CD4-positive, alpha-beta memory T cell (primary cell): ENCODE measurements around the gene MOB3B. TPM values are rescaled to one million over a fixed set of nuclear protein-coding genes. Genes with fewer than 3 reads are reported as not detected.

Experiments used
- CTCF ChIA-PET: fragments of 350-600 bp; sonication (Branson Sonifier 250); formaldehyde crosslinking; loops from one replicate; lab custom pipeline; 2021; ENCODE audit warnings: inconsistent platforms; ENCODE audit not compliant: partially characterized antibody; lab: Charles Lee
- POLR2A ChIA-PET: fragments of 350-600 bp; sonication (Branson Sonifier 250); formaldehyde crosslinking; loops from one replicate; lab custom pipeline; 2021; ENCODE audit not compliant: partially characterized antibody; lab: Charles Lee
- DNase-seq, 5 donors: peaks; one replicate each; pipeline versions ENCODE4 v3.0.0 to v3.0.0-alpha.2; 2020 to 2022; ENCODE audit warnings: mixed read lengths in 1 of 5
- H3K27ac ChIP-seq: one replicate; pipeline ENCODE4 v1.7.0; 2013; ENCODE audit warnings: low read depth, low read length
- H3K27me3 ChIP-seq: 2 replicates; pipeline ENCODE4 v1.7.0; 2013; ENCODE audit warnings: mild to moderate bottlenecking, low read length, moderate library complexity; ENCODE audit not compliant: insufficient read depth
- H3K36me3 ChIP-seq: 2 replicates; pipeline ENCODE4 v1.7.0; 2013; ENCODE audit warnings: mild to moderate bottlenecking, low read length, moderate library complexity; ENCODE audit not compliant: insufficient read depth
- H3K4me1 ChIP-seq: 2 replicates; pipeline ENCODE4 v1.7.0; 2013; ENCODE audit warnings: mild to moderate bottlenecking, low read length, moderate library complexity; ENCODE audit not compliant: insufficient read depth
- H3K4me3 ChIP-seq, 2 donors: one replicate each; pipeline ENCODE4 v1.7.0; 2013; ENCODE audit warnings: low read length in 2 of 2, mild to moderate bottlenecking in 1 of 2
- H3K9me3 ChIP-seq, 2 donors: one replicate each; pipeline ENCODE4 v1.7.0; 2013; ENCODE audit warnings: low read length in 2 of 2, control low read depth in 1 of 2; ENCODE audit not compliant: control insufficient read depth in 1 of 2
- H3K27ac Mint-ChIP-seq, 7 donors: one replicate each; pipeline ENCODE4 v1.8.0; 2020 to 2021; ENCODE audit warnings: mixed read lengths in 7 of 7, mild to moderate bottlenecking in 6 of 7, inconsistent platforms in 3 of 7, moderate library complexity in 3 of 7
- H3K27me3 Mint-ChIP-seq, 2 donors: one replicate each; pipeline ENCODE4 v1.8.0; 2020 to 2021; ENCODE audit warnings: mixed read lengths in 2 of 2
- H3K36me3 Mint-ChIP-seq, 2 donors: one replicate each; pipeline ENCODE4 v1.8.0; 2020 to 2021; ENCODE audit warnings: mixed read lengths in 2 of 2, inconsistent platforms in 1 of 2, mild to moderate bottlenecking in 1 of 2
- H3K4me1 Mint-ChIP-seq, 4 donors: one replicate each; pipeline ENCODE4 v1.8.0; 2020 to 2021; ENCODE audit warnings: mixed read lengths in 4 of 4, mild to moderate bottlenecking in 1 of 4
- H3K4me3 Mint-ChIP-seq, 8 donors: one replicate each; pipeline ENCODE4 v1.8.0; 2020 to 2021; ENCODE audit warnings: mixed read lengths in 8 of 8, mild to moderate bottlenecking in 7 of 8, moderate library complexity in 6 of 8, inconsistent platforms in 3 of 8
- H3K9me3 Mint-ChIP-seq, 8 donors: one replicate each; pipeline ENCODE4 v1.8.0; 2020 to 2021; ENCODE audit warnings: mixed read lengths in 8 of 8, mild to moderate bottlenecking in 5 of 8, inconsistent platforms in 3 of 8, moderate library complexity in 1 of 8
- intact Hi-C: fragments of 100-400 bp; cut with micrococcal nuclease; formaldehyde crosslinking; loops from one replicate; pipeline ENCODE4 v1.15.1; 2023
- polyA plus RNA-seq, 2 donors: library from polyadenylated mRNA; unstranded; fragments of 300-500 nt; fragmentation: Illumina TruSeq; gene quantifications; one replicate each; pipeline ENCODE4 v1.2.3, GENCODE V29; 2021
- total RNA-seq, 2 experiments: library from RNA; stranded (reverse); gene quantifications; one replicate each; pipeline ENCODE4 v1.2.3, GENCODE V29; 2021

The MOB3B gene
- total and polyA plus RNA-seq, 4 experiments from 2014 or later, result 0.05 to 0.64 (median 0.34) TPM

- H3K36me3 ChIP-seq, result no peaks in the 10 kb centered on the region
- intact Hi-C loops, result no loop called here
- DNase-seq, result no peak
- H3K27me3 ChIP-seq, result no peaks in the 10 kb centered on the region
- no peaks in the 10 kb centered on the region for H3K4me1 ChIP-seq
- Mint-ChIP-seq H3K27me3 (peaks cover 1 to 3% of the 10 kb centered on the region in 2 donors), H3K4me3 (no peak overlapping the region), H3K27ac (no peak overlapping the region), H3K4me1 (no peaks in the 10 kb centered on the region), H3K36me3 (no peaks in the 10 kb centered on the region), H3K9me3 (no peaks in the 10 kb centered on the region)
- ChIA-PET POLR2A (no interaction called here), CTCF (no interaction called here)
- H3K9me3 ChIP-seq, result no peaks in the 10 kb centered on the region
- H3K27ac ChIP-seq, result no peak overlapping the region
- H3K4me3 ChIP-seq, result no peak overlapping the region
These were observed 151.7 kb downstream of the MOB3B start for GRCh38 chr9:27377811-27378456.

GRCh38 chr9:27377147-27377807 lies 152.3 kb downstream of the MOB3B start:
- H3K27ac Mint-ChIP-seq, result no peak overlapping the region
- H3K4me3 Mint-ChIP-seq, result no peak overlapping the region
- Histone ChIP-seq H3K27ac (no peak overlapping the region), H3K36me3 (no peaks in the 10 kb centered on the region), H3K4me1 (no peaks in the 10 kb centered on the region), H3K27me3 (no peaks in the 10 kb centered on the region), H3K9me3 (no peaks in the 10 kb centered on the region), H3K4me3 (no peak overlapping the region)
- DNase-seq, result no peak
- no peaks in the 10 kb centered on the region for H3K36me3 Mint-ChIP-seq
- H3K4me1 Mint-ChIP-seq, result no peaks in the 10 kb centered on the region
- H3K9me3 Mint-ChIP-seq, result no peaks in the 10 kb centered on the region
- ChIA-PET CTCF (no interaction called here), POLR2A (no interaction called here)
- intact Hi-C loops, result no loop called here
- H3K27me3 Mint-ChIP-seq, result peaks cover 0 to 1% of the 10 kb centered on the region in 2 donors

- Histone ChIP-seq H3K4me1 (no peaks in the 10 kb centered on the region), H3K9me3 (no peaks in the 10 kb centered on the region), H3K4me3 (no peak overlapping the region), H3K36me3 (no peaks in the 10 kb centered on the region), H3K27me3 (no peaks in the 10 kb centered on the region), H3K27ac (no peak overlapping the region)
- H3K4me1 Mint-ChIP-seq, result no peaks in the 10 kb centered on the region
- peak overlapping the region in 1 of 7 donors; percentile 11 for H3K27ac Mint-ChIP-seq
- peaks cover 1% of the 10 kb centered on the region in 2 donors for H3K27me3 Mint-ChIP-seq
- DNase-seq, result no peak
- no peak overlapping the region for H3K4me3 Mint-ChIP-seq
- intact Hi-C loops, result no loop called here
- POLR2A ChIA-PET, result no interaction called here
- peaks cover 0 to 2% (median 0%) of the 10 kb centered on the region in 8 donors for H3K9me3 Mint-ChIP-seq
- CTCF ChIA-PET, result no interaction called here
- no peaks in the 10 kb centered on the region for H3K36me3 Mint-ChIP-seq
These were observed 155.8 kb downstream of the MOB3B start for GRCh38 chr9:27373851-27374250.

GRCh38 chr9:27372615-27373014 lies 157.0 kb downstream of the MOB3B start:
- no peak overlapping the region for H3K27ac ChIP-seq
- intact Hi-C loops, result no loop called here
- no peak overlapping the region for H3K4me3 ChIP-seq
- H3K36me3 ChIP-seq, result no peaks in the 10 kb centered on the region
- POLR2A ChIA-PET, result no interaction called here
- no peaks in the 10 kb centered on the region for H3K4me1 Mint-ChIP-seq
- H3K9me3 Mint-ChIP-seq, result peaks cover 0 to 2% (median 0%) of the 10 kb centered on the region in 8 donors
- peaks cover 1% of the 10 kb centered on the region in 2 donors for H3K27me3 Mint-ChIP-seq
- no peak overlapping the region for H3K4me3 Mint-ChIP-seq
- CTCF ChIA-PET, result no interaction called here
- DNase-seq, result no peak
- H3K27ac Mint-ChIP-seq, result no peak overlapping the region
- no peaks in the 10 kb centered on the region for H3K4me1 ChIP-seq
- no peaks in the 10 kb centered on the region for H3K9me3 ChIP-seq
- no peaks in the 10 kb centered on the region for H3K27me3 ChIP-seq
- no peaks in the 10 kb centered on the region for H3K36me3 Mint-ChIP-seq

GRCh38 chr9:27371382-27371781 lies 158.2 kb downstream of the MOB3B start:
- Mint-ChIP-seq H3K4me1 (peaks cover 0 to 6% (median 3%) of the 10 kb centered on the region in 4 donors), H3K4me3 (no peak overlapping the region), H3K27me3 (peaks cover 0 to 1% of the 10 kb centered on the region in 2 donors), H3K36me3 (no peaks in the 10 kb centered on the region), H3K27ac (no peak overlapping the region), H3K9me3 (peaks cover 0 to 2% (median 0%) of the 10 kb centered on the region in 8 donors)
- CTCF ChIA-PET, result no interaction called here
- no peaks in the 10 kb centered on the region for H3K4me1 ChIP-seq
- H3K9me3 ChIP-seq, result no peaks in the 10 kb centered on the region
- no peak overlapping the region for H3K27ac ChIP-seq
- POLR2A ChIA-PET, result no interaction called here
- H3K27me3 ChIP-seq, result no peaks in the 10 kb centered on the region
- DNase-seq, result no peak
- intact Hi-C loops, result no loop called here
- no peaks in the 10 kb centered on the region for H3K36me3 ChIP-seq
- no peak overlapping the region for H3K4me3 ChIP-seq

- POLR2A ChIA-PET, result no interaction called here
- intact Hi-C loops, result no loop called here
- peaks cover 0 to 15% (median 8%) of the 10 kb centered on the region in 4 donors for H3K4me1 Mint-ChIP-seq
- peaks cover 0 to 2% of the 10 kb centered on the region in 2 donors for H3K27me3 Mint-ChIP-seq
- DNase-seq, result no peak
- peaks cover 0 to 2% (median 0%) of the 10 kb centered on the region in 8 donors for H3K9me3 Mint-ChIP-seq
- no peaks in the 10 kb centered on the region for H3K9me3 ChIP-seq
- peaks cover 5% of the 10 kb centered on the region for H3K4me1 ChIP-seq
- H3K4me3 Mint-ChIP-seq, result no peak overlapping the region
- no peak overlapping the region for H3K4me3 ChIP-seq
- H3K36me3 ChIP-seq, result no peaks in the 10 kb centered on the region
- H3K27ac ChIP-seq, result no peak overlapping the region
- no peak overlapping the region for H3K27ac Mint-ChIP-seq
- CTCF ChIA-PET, result no interaction called here
- no peaks in the 10 kb centered on the region for H3K36me3 Mint-ChIP-seq
- no peaks in the 10 kb centered on the region for H3K27me3 ChIP-seq
These were observed 160.0 kb downstream of the MOB3B start for GRCh38 chr9:27369591-27369990.

- H3K27ac Mint-ChIP-seq, result no peak overlapping the region
These were observed 161.2 kb downstream of the MOB3B start for GRCh38 chr9:27368316-27368985.

More at GRCh38 chr9:27368316-27368985, 161.2 kb downstream of the MOB3B start:
- ChIA-PET CTCF (interaction anchor here (1.5 kb wide), 1 partner anchor 35 kb away, joined by 4 read pairs; no protein-coding TSS in a partner anchor), POLR2A (no interaction called here)
- Histone ChIP-seq H3K9me3 (no peaks in the 10 kb centered on the region), H3K36me3 (no peaks in the 10 kb centered on the region), H3K4me3 (no peak overlapping the region), H3K4me1 (peaks cover 5% of the 10 kb centered on the region), H3K27me3 (no peaks in the 10 kb centered on the region), H3K27ac (no peak overlapping the region)
- intact Hi-C loops, result no loop called here
- Mint-ChIP-seq H3K4me1 (peaks cover 0 to 15% (median 8%) of the 10 kb centered on the region in 4 donors), H3K9me3 (peaks cover 0 to 2% (median 0%) of the 10 kb centered on the region in 8 donors), H3K36me3 (no peaks in the 10 kb centered on the region), H3K4me3 (no peak overlapping the region), H3K27me3 (peaks cover 0 to 2% of the 10 kb centered on the region in 2 donors)
- no peak for DNase-seq
